Measurements from ENCODE around the gene SFXN4. TPM values are rescaled to one million over a fixed set of nuclear protein-coding genes. Genes with fewer than 3 reads are reported as not detected.

Gene SFXN4
- total and polyA plus RNA-seq, 2 of the 4 experiments (the other 2 are of a cell fraction), result 12.0 to 12.5 TPM

- peak within 1 kb of the TSS; percentile 88 to 99 for H4K8ac ChIP-seq (ENCODE audit: low read depth in 2 of 2, low read length in 2 of 2)
- peak within 1 kb of the TSS; percentile 96 for H3K4me2 ChIP-seq (ENCODE audit: low read depth, low read length)
- ATAC-seq (ENCODE audit: low read depth), result peak; percentile 99
- dilution Hi-C loops (cut with HindIII; ENCODE audit: low sequenced_read_pairs, unreplicated experiment), result no loop called here
- H2BK120ac ChIP-seq (ENCODE audit: low read depth, low read length), result peak within 1 kb of the TSS; percentile 93
- peak within 1 kb of the TSS; percentile 98 for H2BK5ac ChIP-seq (ENCODE audit: low read depth, low read length, poor library complexity, severe bottlenecking)
- WGBS, 2 experiments (ENCODE audit: extremely low coverage in 2 of 2, insufficient read length in 1 of 2), result 0% methylated on average over 26 of the region's 45 CpGs; no CpG with 5 or more reads in 1 of the 2 experiments
- peak within 1 kb of the TSS; percentile 95 for H3K23ac ChIP-seq (ENCODE audit: low read depth, low read length)
- H4K91ac ChIP-seq (ENCODE audit: insufficient read depth, low read depth, low read length), result peak within 1 kb of the TSS; percentile 91
- peak within 1 kb of the TSS; percentile 98 for H3K4ac ChIP-seq (ENCODE audit: low read depth, low read length)
- ChIA-PET CTCF (no interaction called here), POLR2A (ENCODE audit: unreplicated experiment) (no interaction called here)
- peak within 1 kb of the TSS; percentile 97 for H3K56ac ChIP-seq (ENCODE audit: extremely low read depth, insufficient read depth, low read length)
- peak within 1 kb of the TSS; percentile 95 for H2AK9ac ChIP-seq (replicated peaks; ENCODE audit: low read depth, low read length, poor library complexity)
- H3K79me1 ChIP-seq (ENCODE audit: low read depth in 1 of 2, low read length in 2 of 2), result peaks cover 31 to 44% of the 10 kb centered on the region in 2 experiments
- peak within 1 kb of the TSS; percentile 97 for H3K18ac ChIP-seq (ENCODE audit: low read depth, low read length)
- H2BK15ac ChIP-seq (ENCODE audit: low read depth, low read length), result peak within 1 kb of the TSS; percentile 81
- peak within 1 kb of the TSS; percentile 99 for H2AK5ac ChIP-seq (ENCODE audit: low read depth, low read length)
- peak; percentile 83 for DNase-seq
- H3K27ac ChIP-seq (ENCODE audit: insufficient read depth, low read length), result peak within 1 kb of the TSS; percentile 99
- H2BK20ac ChIP-seq (ENCODE audit: low read depth, low read length), result peak within 1 kb of the TSS; percentile 64
- H3K9ac ChIP-seq (ENCODE audit: low read depth, low read length), result peak within 1 kb of the TSS; percentile 99
- peak within 1 kb of the TSS; percentile 90 for H3K4me3 ChIP-seq (ENCODE audit: insufficient read depth, low read depth, low read length)
- intact Hi-C loops (cut with micrococcal nuclease), result loop anchor here (1.0 kb wide), 1 partner anchor 98 kb away; the partner anchor contains the start of gene EIF3A
- H3K27me3 ChIP-seq (ENCODE audit: control insufficient read depth, insufficient read depth, low read length), result no peaks in the 10 kb centered on the region
- in situ Hi-C loops (cut with MboI; ENCODE audit: low sequenced_read_pairs), result loop anchor here (25.0 kb wide), 2 partner anchors 441 to 684 kb away; partner anchors contain the start of gene MCMBP
- H3K9me3 ChIP-seq (ENCODE audit: control insufficient read depth, insufficient read depth, low read length), result no peaks in the 10 kb centered on the region
- TF ChIP-seq NFE2L2 (IDR thresholded peaks at IDR 0.05; ENCODE audit: low read depth, low read length) (no peak), CTCF (conservative IDR thresholded peaks at IDR 0.05; ENCODE audit: low read depth, low read length) (0 out of 2 replicates have a peak, but pooled peaks have one; percentile 13), SMC3 (IDR thresholded peaks at IDR 0.05; ENCODE audit: low read depth, low read length) (no peak), POLR2A (IDR thresholded peaks at IDR 0.05; ENCODE audit: low read depth, low read length) (peak; percentile 93), CHD1 (IDR thresholded peaks at IDR 0.05; ENCODE audit: low read depth, low read length) (no peak), RAD21 (IDR thresholded peaks at IDR 0.05; ENCODE audit: low read length) (peak; percentile 3; the same call in 1 of the 2 replicates), MAZ (IDR thresholded peaks at IDR 0.05; ENCODE audit: borderline replicate concordance, low read depth, low read length) (peak; percentile 79; the same call in 1 of the 2 replicates), RCOR1 (IDR thresholded peaks at IDR 0.05; ENCODE audit: insufficient replicate concordance, low read length) (no peak), RFX5 (IDR thresholded peaks at IDR 0.05; ENCODE audit: low read depth, low read length) (no peak), MXI1 (IDR thresholded peaks at IDR 0.05; ENCODE audit: borderline replicate concordance, low read depth, low read length) (no peak; the same call in 1 of the 2 replicates)
- TF ChIP-seq, protein P1, sequence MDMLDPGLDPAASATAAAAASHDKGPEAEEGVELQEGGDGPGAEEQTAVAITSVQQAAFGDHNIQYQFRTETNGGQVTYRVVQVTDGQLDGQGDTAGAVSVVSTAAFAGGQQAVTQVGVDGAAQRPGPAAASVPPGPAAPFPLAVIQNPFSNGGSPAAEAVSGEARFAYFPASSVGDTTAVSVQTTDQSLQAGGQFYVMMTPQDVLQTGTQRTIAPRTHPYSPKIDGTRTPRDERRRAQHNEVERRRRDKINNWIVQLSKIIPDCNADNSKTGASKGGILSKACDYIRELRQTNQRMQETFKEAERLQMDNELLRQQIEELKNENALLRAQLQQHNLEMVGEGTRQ (IDR thresholded peaks at IDR 0.05; ENCODE audit: low read depth, low read length), result peak; percentile 55; the same call in 1 of the 2 replicates
- peaks cover 10% of the 10 kb centered on the region for H3K36me3 ChIP-seq (ENCODE audit: control insufficient read depth, insufficient read depth, low read length)
- H4K20me1 ChIP-seq (ENCODE audit: insufficient read depth, low read length), result no peaks in the 10 kb centered on the region
- peaks cover 3% of the 10 kb centered on the region for H3K4me1 ChIP-seq (ENCODE audit: control insufficient read depth, insufficient read depth, low read length)
- TSS peak; percentile 75 for BruUV-seq (replicated peaks)
- peak within 1 kb of the TSS; percentile 94 for H2AFZ ChIP-seq (replicated peaks; ENCODE audit: low read length, poor library complexity)
- H4K5ac ChIP-seq (ENCODE audit: low read depth, low read length), result peak within 1 kb of the TSS; percentile 99
- peaks cover 10% of the 10 kb centered on the region for H3K9me1 ChIP-seq (ENCODE audit: insufficient read depth, low read length)
- peak within 1 kb of the TSS; percentile 100 for H3K14ac ChIP-seq (replicated peaks; ENCODE audit: low read depth, low read length)
Observed at GRCh38 chr10:119178372-119179119, 13.0 kb upstream of the SFXN4 start, which contains the start of gene PRDX3. TSS of gene PRDX3 (minus strand) at chr10:119178812. CDS start at chr10:119178790, 22 bp downstream.

All from IMR-90 (cell line).